H1 (cell line): ENCODE results near the gene SESN2. TPM values are rescaled to one million over a fixed set of nuclear protein-coding genes. Genes with fewer than 3 reads are reported as not detected.
A peak's percentile ranks its signal among the peaks of the same experiment; 100 is the strongest.

Experiments
- CEBPB ChIP-seq: IDR thresholded peaks from 2 replicates; pipeline ENCODE4 v1.6.1; 2012; ENCODE audit warnings: low read depth, low read length
- CHD7 ChIP-seq: fragments of 300-600 bp; sonication (generic); IDR thresholded peaks from 2 replicates; pipeline ENCODE4 v1.7.1; 2012; ENCODE audit warnings: low read length, moderate library complexity, mild to moderate bottlenecking, inconsistent platforms; ENCODE audit not compliant: insufficient replicate concordance
- CREB1 ChIP-seq: IDR thresholded peaks from 2 replicates; pipeline ENCODE4 v1.6.1; 2012; ENCODE audit warnings: inconsistent platforms
- POLR2A ChIP-seq, 2 experiments: IDR thresholded peaks; 1 replicate in 1 of 2; 2 replicates in 1 of 2; pipeline ENCODE4 v1.6.1; 2011; ENCODE audit warnings: low read depth in 2 of 2, low read length in 2 of 2, mild to moderate bottlenecking in 2 of 2; ENCODE audit errors: control extremely low read depth in 1 of 2
- RNF2 ChIP-seq: fragments of 200-900, 300-1000 bp; sonication (generic); IDR thresholded peaks from 2 replicates; pipeline ENCODE4 v1.7.1; 2016; ENCODE audit warnings: borderline replicate concordance, low read depth, mild to moderate bottlenecking, antibody characterized with exemption, low read length; ENCODE audit not compliant: poor library complexity, severe bottlenecking; ENCODE audit errors: missing control alignments
- SUZ12 ChIP-seq: fragments of 200-600 bp; sonication (generic); IDR thresholded peaks from 2 replicates; pipeline ENCODE4 v1.6.1; 2012; ENCODE audit warnings: mild to moderate bottlenecking, inconsistent platforms, low read length, moderate library complexity, mixed read lengths
- TAF7 ChIP-seq: optimal IDR thresholded peaks from 2 replicates; pipeline ENCODE3; 2011; ENCODE audit warnings: low read depth, mild to moderate bottlenecking, inconsistent platforms, low read length, moderate library complexity, borderline replicate concordance
- TBP ChIP-seq: IDR thresholded peaks from 2 replicates; pipeline ENCODE4 v1.6.1; 2011; ENCODE audit warnings: low read depth, low read length, improper control_type of control experiment
- polyA plus RNA-seq, 7 experiments: library from polyadenylated mRNA; depleted of rRNA in 3 of 7; stranded (reverse) in 5 of 7; unstranded in 2 of 7; fragments of >200 nt in 5 of 7; fragments of 200-250 nt in 2 of 7; gene quantifications; 1 replicate in 5 of 7; 2 replicates in 1 of 7; 4 replicates in 1 of 7; pipeline versions ENCODE4 v1.2.1 to v1.2.3, GENCODE V29; 2011 to 2013; ENCODE audit warnings: missing spikeins in 2 of 7, mixed read lengths in 2 of 7
- total RNA-seq: library from RNA; stranded (reverse); fragmentation: NEBNext Ultra II Directional; extraction: Animal tissue kit (Norgen Biotek cat#: 25700); gene quantifications from 2 replicates; pipeline ENCODE4 v1.2.1, GENCODE V29; 2021

The SESN2 gene
- total and polyA plus RNA-seq, 2 of the 8 experiments (the other 6 are each of a cell fraction or from before 2014, with no cell fraction given), result 25.1 to 33.0 TPM

GRCh38 chr1:28259252-28259933, at the start of gene SESN2 (continued):
- TF ChIP-seq CHD7 (no peak), POLR2A (IDR thresholded peaks at IDR 0.05; ENCODE audit: control extremely low read depth in 1 of 2, low read depth in 2 of 2, low read length in 2 of 2) (peak; percentile 79 to 95), RNF2 (no peak), TBP (peak; percentile 92), CEBPB (peak; percentile 88), SUZ12 (no peak), TAF7 (peak; percentile 93), CREB1 (peak; percentile 9; the same call in 1 of the 2 replicates)
